GM19438 (cell line): ENCODE results near the gene PLGRKT.
"Not testable (repeated sequence)": the region's sequence is repeated elsewhere in the genome, so short reads cannot be mapped to it uniquely, and the experiment has no call there.

ENCODE experiments used
- ATAC-seq: cut with Tn5 transposase; IDR thresholded peaks from one replicate; pipeline ENCODE4 v1.9.1; 2021; ENCODE audit warnings: low read depth; ENCODE audit not compliant: unreplicated experiment

PLGRKT gene

GRCh38 chr9:5453004-5453403, 15.3 kb upstream of the PLGRKT start:
- ATAC-seq = no peak

GRCh38 chr9:5452286-5452609, 14.5 kb upstream of the PLGRKT start:
- ATAC-seq = no peak

GRCh38 chr9:5450359-5451091, 12.8 kb upstream of the PLGRKT start, which contains the start of gene CD274:
Gene CD274, plus strand, starts transcription at chr9:5450542. Its CDS starts 5,572 bp downstream, at chr9:5456114.
- peak; percentile 50 for ATAC-seq

GRCh38 chr9:5449521-5450358, 12.0 kb upstream of the PLGRKT start:
- no peak for ATAC-seq

- ATAC-seq = no peak
Measured at GRCh38 chr9:5448461-5449435, 11.0 kb upstream of the PLGRKT start.

GRCh38 chr9:5448016-5448415, 10.3 kb upstream of the PLGRKT start:
- no peak for ATAC-seq

- ATAC-seq = no peak
Measured at GRCh38 chr9:5447337-5447736, 9.6 kb upstream of the PLGRKT start.

- ATAC-seq = no peak
Measured at GRCh38 chr9:5446451-5447236, 8.9 kb upstream of the PLGRKT start.

- no peak for ATAC-seq
Measured at GRCh38 chr9:5445886-5446285, 8.2 kb upstream of the PLGRKT start.

- ATAC-seq = not testable (repeated sequence)
Measured at GRCh38 chr9:5445096-5445495, 7.4 kb upstream of the PLGRKT start.

GRCh38 chr9:5443850-5444249, 6.1 kb upstream of the PLGRKT start:
- ATAC-seq = no peak

- no peak for ATAC-seq
Measured at GRCh38 chr9:5442400-5443011, 4.8 kb upstream of the PLGRKT start.

- ATAC-seq = no peak
Measured at GRCh38 chr9:5441043-5441442, 3.3 kb upstream of the PLGRKT start.

- no peak for ATAC-seq
Measured at GRCh38 chr9:5440426-5440825, 2.7 kb upstream of the PLGRKT start.

- peak; percentile 68 for ATAC-seq
Measured at GRCh38 chr9:5438301-5439162, 807 bp upstream of the PLGRKT start.

- ATAC-seq = no peak
Measured at GRCh38 chr9:5436441-5436840, 1.3 kb downstream of the PLGRKT start.

- no peak for ATAC-seq
Measured at GRCh38 chr9:5435912-5436311, 1.8 kb downstream of the PLGRKT start.
